GM19099 (cell line): ENCODE results near the gene PHPT1.

ENCODE experiments used
- POLR2A ChIP-seq: IDR thresholded peaks from 3 replicates; pipeline ENCODE4 v1.6.1; 2011; ENCODE audit warnings: low read depth; ENCODE audit not compliant: insufficient read length; ENCODE audit errors: extremely low read depth

PHPT1 gene

GRCh38 chr9:136844761-136845464 lies 4.3 kb upstream of the PHPT1 start:
- no peak for TF ChIP-seq POLR2A

GRCh38 chr9:136845465-136846260 lies 3.5 kb upstream of the PHPT1 start:
- no peak for TF ChIP-seq POLR2A

- no peak for TF ChIP-seq POLR2A
Observed at GRCh38 chr9:136846376-136847087, 2.7 kb upstream of the PHPT1 start.

- no peak for TF ChIP-seq POLR2A
Observed at GRCh38 chr9:136847088-136847825, 2.0 kb upstream of the PHPT1 start.

- peak; percentile 55 for TF ChIP-seq POLR2A
Observed at GRCh38 chr9:136847826-136848392, 1.3 kb upstream of the PHPT1 start.

- TF ChIP-seq POLR2A: no peak
Observed at GRCh38 chr9:136848393-136849037, 694 bp upstream of the PHPT1 start.

- no peak for TF ChIP-seq POLR2A
Observed at GRCh38 chr9:136849960-136850865, 1.0 kb downstream of the PHPT1 start.

GRCh38 chr9:136850866-136851775 lies 1.9 kb downstream of the PHPT1 start:
- TF ChIP-seq POLR2A: no peak

- no peak for TF ChIP-seq POLR2A
Observed at GRCh38 chr9:136851941-136852663, 2.9 kb downstream of the PHPT1 start, which contains the start of gene MAMDC4. TSS of gene MAMDC4 (plus strand) at chr9:136852346. CDS start at chr9:136852417, 71 bp downstream.

GRCh38 chr9:136852664-136853595 lies 3.7 kb downstream of the PHPT1 start:
- TF ChIP-seq POLR2A: no peak
